GM12891 (cell line): ENCODE results near the gene SLC16A3.
"Not testable (repeated sequence)": the region's sequence is repeated elsewhere in the genome, so short reads cannot be mapped to it uniquely, and the experiment has no call there.

Experiments used
- POLR2A ChIP-seq: IDR thresholded peaks from 2 replicates; pipeline ENCODE4 v1.6.1; 2011; ENCODE audit warnings: low read depth, low read length, control low read depth
- POLR2AphosphoS5 ChIP-seq: IDR thresholded peaks from 2 replicates; pipeline ENCODE4 v1.6.1; 2011; ENCODE audit warnings: low read depth, low read length, control low read depth
- SPI1 ChIP-seq: IDR thresholded peaks from 2 replicates; pipeline ENCODE4 v1.6.1; 2011; ENCODE audit warnings: low read depth, low read length, control low read depth
- TAF1 ChIP-seq: IDR thresholded peaks from 2 replicates; pipeline ENCODE4 v1.6.1; 2011; ENCODE audit warnings: low read depth, low read length, control low read depth

GRCh38 chr17:82254746-82255145 is 25.9 kb downstream of the SLC16A3 start:
- not testable (repeated sequence) for TF ChIP-seq SPI1, POLR2A, POLR2AphosphoS5, TAF1
